ENCODE results near the gene TMEM117.
"Not testable (repeated sequence)": the region's sequence is repeated elsewhere in the genome, so short reads cannot be mapped to it uniquely, and the experiment has no call there.

TMEM117 gene

DNA sequence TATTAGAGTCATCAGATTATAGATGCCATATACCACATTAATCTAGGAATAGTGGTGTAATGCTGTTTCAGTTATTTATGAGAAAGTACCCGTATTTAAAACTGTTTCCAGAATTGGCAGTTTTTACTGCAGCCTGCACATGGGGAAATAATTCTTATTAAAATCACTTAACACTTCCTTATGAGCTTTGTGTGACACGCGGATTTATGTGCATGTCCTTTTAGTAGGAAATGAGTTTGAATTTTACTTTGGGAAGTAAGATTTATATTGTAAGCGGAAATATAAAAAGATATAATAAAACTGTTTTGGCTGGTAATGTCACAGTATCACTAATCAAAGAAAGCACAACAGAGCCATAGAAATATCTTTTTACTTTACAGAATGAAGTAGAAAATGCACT, 132.9 kb downstream of the TMEM117 start:
- DNase-seq, result no peak

DNA sequence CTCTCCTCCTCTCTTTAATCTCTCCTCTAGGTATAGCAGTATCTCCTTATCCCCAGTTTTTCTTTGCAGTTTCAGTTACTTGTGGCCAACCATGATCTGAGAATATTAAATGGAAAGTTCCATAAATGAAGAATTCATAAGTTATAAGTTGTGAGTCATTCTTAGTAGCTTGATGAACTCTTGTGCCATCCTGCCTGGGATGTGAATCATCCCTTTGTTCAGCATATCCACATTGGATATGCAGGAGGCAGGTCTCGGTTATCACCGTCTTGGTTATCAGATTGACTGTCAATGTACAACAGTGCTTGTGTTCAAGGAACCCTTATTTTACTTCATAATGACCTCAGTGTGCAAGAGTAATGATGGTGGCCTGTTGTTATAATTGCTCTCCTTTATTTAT, 134.0 kb downstream of the TMEM117 start:
- DNase-seq, result no peak

DNA sequence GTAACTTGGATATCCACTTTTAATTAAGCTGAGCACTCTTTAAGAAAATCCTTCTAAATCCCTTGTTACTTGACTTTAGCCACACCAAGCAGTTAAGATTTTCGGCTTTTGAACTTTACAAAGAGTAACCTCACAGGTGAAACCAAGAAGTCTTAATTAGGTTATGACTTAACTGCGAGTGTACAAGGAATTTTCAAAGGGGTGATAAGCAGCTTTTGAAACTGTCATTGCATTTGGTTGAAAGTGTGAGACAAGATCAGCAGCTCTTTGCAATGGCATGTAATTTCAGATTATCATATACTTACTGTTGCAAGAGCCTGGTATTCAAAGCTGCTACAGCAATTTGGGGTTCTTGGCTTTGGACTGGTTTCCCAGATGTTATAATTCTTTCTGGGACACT, 137.5 kb downstream of the TMEM117 start:
- no peak for DNase-seq

DNA sequence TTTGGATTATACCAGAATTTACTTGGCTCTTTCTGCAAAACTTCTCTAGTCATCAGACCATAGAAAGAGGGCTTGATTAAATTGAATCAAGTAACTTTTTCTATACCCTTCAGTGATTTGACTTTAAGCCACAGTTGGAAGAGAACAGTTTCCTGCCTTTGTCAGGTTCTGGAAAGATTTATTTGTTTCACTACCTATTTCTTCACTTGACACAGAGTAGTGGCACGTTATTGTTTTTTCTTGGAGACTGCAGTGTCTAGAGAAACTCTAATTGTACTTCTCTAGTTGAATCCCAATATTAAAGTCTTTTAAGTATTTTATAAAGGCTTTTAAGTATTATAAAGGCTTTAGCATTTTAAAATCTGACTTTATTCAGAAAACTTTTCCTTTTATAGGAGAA, 138.1 kb downstream of the TMEM117 start:
- no peak for DNase-seq

DNA sequence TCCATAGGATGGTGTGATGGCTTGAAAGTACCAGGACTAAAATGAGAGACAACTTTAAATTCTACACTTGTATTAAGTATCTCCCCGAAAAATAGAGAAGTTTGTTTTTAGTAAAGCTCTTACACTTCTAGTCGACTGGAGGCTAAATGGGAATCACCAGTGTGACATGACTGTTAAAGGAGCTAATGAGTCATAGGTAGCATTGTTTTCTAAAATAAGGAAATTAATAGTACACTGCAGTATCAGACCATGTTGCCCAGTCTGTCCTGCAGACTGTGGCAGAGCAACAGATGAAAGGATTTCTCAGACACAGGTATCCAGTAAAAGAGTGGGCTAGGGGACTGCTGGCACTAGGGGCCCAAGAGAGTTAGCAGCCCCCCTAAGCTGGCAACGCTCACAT, 140.1 kb downstream of the TMEM117 start:
- DNase-seq, result no peak

DNA sequence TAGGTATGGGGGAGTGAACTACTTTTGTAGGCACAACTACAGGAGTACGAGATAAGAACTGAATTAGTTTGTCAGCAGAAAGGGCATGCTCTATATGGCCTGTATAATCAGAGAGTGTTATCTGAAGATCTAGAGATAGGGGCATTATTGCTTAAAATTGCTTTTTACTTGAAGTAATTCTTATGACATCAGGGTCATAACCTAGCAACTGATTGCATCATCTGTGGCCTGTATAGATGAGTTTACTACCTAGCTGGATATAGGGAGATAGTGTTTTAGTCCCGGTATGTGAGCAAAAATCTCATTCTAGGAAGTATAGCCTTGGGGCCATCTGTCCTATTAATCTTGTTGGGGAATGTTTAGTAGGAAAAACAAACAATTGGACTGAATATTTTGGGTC, 142.7 kb downstream of the TMEM117 start:
- DNase-seq, result no peak

DNA sequence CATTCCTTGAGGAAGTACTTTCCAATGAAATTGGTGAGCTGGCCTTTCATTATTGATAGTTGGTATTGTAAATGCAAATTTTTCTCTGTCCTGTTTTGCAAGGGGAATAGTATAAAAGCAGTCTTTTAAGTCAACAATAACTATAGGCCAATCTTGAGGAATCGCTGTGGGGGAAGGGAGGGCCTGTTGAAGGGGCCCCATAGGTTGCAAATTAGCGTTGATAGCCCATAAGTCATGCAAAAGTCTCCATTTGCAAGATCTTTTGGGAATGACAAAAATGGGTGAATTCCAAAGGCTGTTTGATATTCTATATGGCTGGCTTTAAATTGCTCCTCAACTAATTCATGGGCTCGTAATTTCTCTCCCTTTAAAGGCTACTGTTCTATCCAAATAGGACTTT, 143.6 kb downstream of the TMEM117 start:
- no peak for DNase-seq

DNA sequence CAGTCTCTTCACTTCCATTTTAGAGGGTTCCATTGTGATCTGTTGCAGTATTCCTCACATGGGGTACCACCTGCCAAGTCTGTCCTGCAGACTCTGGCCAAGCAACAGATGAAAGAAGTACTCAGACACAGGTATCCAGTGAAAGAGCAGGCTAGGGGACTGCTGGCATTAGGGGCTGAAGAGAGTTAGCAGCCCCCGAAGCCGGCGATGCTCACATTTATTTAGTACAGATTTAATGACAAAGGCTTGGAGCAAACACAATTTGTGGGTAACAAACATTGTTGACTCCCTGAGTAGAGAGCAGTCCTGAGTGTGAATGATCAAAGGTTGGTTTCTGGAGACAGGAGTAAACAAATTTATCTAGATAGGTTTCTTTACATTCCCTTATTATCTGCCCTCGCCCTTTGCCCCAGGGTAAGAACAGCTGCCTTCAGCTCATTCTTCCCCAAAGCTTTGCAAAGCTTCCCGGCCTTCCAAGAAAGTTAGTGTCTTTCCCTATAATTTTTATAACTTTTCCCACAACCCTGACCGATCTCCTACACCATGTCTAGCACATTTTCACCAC, 144.8 kb downstream of the TMEM117 start:
- DNase-seq, result no peak

DNA sequence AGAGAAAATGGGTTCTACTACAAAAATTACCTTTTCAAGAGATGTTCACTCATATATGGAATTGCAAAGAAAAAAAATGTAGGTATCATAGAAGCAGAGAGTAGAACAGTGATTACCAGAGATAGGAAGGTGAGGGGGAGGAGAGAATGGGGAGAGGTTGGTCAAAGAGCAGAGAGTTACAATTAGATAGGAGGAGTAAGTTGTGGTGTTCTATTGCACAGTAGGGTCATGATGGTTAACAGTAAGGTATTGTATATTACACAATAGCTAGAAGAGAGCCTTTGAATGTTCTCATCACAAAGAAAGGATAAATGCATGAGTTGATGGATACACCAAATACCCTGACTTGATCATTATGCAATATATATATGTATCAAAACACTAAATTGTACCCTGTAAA, 145.8 kb downstream of the TMEM117 start:
- DNase-seq, result no peak

DNA sequence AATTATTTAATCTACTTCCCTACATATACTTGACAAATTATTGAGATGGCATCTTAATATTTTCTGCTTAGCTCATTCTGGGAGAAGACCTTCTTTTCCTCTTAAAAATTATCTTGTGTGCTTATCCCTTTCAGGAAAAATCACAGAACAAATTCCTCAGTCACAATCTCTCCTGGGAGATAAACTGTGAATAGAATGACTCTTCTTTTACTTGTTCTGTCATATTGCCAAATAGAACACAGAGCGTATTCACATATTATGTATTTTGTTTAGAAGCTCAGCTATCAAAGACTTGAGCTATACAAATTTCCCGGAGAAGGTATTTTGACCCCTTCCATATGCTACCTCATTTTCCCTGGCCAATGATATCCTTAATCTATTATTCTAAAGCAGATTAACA, 146.7 kb downstream of the TMEM117 start:
- DNase-seq, result no peak

DNA sequence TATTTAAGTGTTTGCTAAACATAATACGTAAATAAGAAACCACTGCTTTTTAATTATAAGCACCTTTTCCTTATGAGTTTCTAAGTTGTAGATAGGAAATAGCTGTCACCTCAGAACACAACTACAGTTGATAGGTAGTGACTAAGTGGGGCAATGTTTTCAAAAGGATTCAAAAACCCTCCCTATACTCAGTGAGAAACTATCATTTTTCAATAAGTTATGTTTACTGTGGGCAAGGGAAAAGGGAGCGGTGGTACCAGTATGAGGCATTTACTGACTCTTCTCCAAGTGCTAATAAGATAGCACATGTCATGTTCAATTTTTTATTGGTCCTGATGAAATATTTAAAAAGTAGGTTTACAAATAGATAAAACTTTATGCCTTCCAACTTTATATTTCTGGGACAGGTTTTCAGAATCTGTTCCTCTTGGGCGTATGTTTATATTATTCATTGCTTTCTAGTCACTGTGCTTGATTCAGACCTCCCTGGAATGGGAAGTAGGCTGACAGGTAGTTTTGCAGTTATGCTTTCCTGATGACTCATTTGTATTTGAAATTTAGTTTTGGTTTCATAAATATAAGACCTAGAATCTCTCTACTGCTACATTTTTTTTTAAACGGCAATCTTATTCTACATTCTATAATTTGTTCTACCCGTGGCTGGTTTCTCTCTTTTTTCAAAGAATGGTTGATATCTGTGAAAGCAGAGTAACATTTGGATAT, 153.1 kb downstream of the TMEM117 start:
- DNase-seq, result no peak

DNA sequence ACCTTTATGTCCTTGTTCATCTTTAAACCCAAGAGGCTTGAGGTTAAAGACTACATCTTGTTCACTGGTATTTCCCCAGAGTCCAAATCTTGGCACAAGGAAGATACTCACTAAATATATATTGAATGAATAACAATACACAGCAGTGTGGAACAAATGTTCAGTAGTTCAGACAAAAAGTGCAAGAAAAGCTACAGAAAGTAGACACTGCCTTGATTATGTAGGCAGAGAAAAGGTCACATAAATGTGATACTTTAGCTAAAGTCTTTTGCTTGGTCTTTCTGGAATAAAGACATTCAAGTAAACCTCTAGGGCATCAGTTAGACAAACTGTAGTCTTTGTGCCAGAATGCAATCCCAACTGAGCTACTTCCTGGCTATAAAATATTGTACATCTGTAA, 157.0 kb downstream of the TMEM117 start:
- no peak for DNase-seq

DNA sequence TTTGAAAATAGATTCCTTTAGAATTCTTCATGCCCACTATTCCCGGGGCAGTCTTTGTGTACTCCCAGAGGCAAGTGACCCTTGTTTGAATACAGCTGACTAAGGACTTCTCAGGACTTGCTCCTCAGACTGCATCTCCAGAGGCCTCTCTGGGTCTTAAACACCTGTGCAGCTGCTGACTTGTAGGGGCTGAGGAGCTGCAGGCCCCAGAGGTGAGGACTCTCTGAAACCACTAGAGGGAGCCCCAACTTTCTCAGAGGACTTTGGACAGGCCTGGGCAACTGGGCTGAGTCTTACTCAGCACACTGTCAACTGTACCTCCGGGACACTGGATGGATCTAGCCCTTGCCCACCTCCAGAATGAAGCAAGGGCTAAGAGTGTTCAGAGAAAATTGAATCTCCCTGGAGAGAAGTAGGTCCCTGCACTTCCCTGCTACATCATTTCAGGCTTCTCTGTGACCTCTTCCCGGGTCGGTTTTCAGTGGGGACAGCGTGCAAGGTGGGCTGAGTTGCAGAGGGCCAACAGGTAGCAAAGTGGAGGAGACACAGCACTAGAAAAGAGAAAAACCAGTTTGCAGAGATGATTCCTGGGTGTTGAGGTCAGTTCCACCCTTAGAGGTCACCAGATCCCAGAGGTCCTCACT, 164.6 kb downstream of the TMEM117 start:
- DNase-seq, result no peak

DNA sequence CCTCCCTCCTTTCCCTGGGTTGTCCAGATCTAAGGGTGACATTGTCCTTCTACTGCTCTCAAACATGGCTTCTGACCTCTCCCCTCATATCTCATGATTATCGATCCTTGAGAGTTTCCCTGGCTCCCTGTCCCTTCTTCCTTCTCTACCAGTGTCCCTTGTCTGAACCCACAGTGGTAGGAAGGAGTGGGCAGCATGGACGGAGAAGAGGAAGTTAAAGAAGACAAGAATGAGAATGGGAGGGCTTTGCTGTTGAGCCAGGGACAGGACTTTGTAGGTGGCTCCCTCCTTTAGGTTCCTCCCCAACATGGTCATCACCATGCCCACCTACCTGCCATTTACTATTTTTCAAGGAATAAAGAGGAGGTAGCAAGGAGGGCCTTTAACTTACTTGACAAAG, 166.7 kb downstream of the TMEM117 start:
- no peak for DNase-seq

DNA sequence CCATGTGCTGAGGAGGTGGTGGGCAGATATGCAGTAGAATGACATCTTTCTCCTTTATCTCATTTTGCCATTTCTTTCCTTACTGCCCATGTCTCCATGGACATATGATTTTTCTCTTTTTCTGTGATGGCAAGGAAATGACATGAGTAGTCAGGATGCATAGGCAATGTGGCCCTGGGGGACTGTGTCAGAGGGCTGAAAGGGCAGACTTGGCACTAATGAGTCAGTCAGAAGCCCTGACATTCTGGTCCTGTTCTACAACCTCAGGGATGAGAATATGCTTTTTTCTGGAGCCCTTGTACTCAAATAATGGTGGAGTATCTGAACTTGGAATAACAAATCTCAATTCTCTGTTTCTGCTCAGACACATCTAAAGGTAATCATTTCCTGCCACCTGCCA, 167.8 kb downstream of the TMEM117 start:
- no peak for DNase-seq

DNA sequence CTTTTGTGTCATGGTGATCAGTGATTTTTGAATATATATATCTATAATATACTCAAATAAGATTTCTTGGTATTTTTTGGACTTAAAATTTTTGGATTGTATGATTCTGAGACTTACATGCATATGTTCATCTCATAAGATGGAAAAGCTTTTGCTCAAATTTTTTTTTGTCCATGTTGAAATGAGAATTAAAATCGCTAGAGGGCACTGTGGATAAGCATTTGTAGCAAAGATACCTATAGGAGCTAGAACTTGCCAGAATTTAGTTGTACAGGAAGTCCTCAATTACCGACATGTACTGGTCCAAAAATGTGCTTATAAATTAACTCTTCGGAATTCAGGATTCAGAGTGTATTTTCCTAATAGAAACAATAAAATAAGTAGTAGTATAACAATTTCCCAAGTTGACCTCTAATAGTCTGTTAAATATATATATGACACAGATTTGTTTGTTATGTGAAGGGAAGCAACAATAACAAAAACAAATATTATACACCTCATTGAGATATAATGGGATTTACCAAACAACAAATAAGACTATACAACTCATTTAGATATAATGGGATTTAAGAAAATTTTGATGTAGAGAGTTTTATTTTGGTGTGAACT, 179.6 kb downstream of the TMEM117 start:
- peak; percentile 4 for DNase-seq

DNA sequence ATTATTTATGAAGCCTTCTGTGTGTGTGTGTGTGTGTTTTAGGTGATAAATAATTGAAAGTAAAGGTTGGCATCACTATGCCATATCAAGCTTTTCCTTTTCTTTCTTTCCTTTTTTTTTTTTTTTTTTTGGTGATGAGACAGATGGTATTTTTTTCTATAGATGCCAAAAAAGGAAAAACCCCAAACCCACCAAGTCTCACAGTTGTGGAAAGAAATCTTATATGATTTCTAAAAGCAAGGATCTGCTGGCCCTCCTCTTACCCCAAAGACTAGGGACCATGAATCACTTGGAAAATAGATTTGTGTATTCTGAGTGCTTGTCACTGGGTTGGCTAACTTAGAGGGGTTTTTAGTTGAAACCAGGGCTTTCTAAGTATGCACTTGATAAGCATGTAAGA, 181.3 kb downstream of the TMEM117 start:
- no peak for DNase-seq

DNA sequence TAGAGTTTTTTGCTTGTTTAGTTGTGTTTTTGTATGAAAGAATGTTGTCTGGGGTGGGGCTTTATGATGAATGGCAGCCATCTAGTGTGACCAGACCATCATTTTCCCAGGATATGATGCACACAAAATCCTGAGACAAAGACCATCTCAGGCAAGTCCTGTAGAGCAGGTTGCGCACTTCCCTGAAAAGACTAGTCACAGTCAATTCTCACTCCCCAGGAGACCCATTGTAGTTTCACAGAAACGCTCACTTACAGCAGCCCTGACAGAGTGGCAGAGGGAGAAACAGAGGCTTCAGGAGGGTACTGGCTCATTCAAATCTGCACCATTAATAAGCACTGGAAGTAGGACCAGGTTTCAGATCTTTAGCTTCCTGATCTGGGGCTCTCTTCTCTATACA, 183.2 kb downstream of the TMEM117 start:
- DNase-seq, result no peak

DNA sequence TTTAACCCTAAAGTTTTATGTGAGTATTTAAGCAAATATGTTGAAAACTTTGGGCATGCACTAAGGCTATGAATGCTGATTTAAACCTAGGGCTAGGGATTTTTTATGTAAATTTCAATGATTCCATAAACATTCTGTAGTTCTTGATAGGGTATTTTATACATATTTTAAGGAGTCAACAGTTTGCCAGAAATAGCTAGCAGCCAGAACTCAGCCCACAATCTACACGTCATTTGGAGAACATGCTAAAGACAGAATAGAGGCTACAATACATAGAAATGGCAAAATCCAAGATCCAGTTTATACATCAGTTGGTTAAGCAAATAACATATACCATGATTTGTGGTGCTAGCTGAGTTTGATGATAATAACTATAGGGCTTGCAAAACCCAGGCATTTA, 184.7 kb downstream of the TMEM117 start:
- DNase-seq, result no peak

DNA sequence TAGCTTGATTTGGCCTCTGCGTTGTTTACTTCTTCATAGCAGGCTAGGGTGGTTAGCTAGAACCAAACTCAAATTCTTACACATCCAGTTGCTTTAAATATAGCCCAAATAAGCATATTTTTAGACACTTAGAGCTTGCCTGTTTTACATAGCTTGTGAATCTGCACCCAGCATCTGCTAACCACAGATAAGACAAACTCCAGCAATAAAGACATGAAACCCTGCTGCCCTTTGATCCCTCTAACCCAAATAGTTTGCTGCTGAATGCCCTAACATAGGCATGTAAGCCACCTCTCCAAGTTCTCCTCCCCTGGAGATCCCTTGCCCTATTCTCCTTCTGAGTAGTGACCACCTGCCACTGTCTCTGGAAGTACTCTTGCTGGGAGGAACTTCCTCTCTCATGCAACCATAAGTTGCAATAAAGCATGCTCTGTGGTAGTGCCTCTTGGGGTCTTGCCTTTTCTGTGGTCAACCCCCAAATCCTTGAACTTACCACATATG, 185.6 kb downstream of the TMEM117 start:
- DNase-seq, result no peak

DNA sequence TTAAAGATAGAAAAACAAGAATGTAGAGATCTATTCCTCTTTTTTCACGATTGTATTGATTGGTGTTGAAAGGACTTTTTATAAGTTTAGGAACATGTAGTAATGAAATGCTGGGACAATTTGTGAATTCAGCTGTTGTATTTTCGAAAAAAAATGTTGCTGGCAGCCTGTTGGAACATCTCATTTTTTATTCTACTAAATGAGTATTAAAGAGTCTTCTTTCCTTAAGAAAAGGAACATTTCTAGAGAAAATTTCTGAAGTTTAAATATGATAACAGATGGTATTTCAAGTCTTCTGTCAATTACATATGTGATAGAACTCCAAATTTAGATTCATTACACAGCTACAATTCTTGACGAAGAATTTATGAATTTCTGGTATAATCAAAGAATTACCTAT, 189.6 kb downstream of the TMEM117 start:
- no peak for DNase-seq

DNA sequence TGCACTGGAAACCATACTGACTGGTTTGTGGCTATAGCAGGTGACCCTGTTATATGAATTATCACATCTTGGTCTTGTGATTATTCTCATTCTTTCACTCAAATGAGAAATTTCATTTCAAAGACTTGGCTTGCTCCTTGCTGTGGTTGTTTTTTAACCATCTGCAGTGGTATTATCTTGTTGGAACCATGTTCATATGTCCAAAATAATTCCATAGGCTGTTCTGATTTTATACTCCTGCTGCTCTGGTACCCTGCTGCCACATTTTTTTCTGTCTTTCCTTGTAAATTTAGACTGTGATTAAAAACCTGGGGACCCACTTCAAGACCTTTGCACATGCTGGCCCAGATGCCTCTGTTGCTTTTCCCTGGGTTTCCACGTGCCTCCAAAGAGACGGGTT, 190.2 kb downstream of the TMEM117 start:
- DNase-seq, result no peak

DNA sequence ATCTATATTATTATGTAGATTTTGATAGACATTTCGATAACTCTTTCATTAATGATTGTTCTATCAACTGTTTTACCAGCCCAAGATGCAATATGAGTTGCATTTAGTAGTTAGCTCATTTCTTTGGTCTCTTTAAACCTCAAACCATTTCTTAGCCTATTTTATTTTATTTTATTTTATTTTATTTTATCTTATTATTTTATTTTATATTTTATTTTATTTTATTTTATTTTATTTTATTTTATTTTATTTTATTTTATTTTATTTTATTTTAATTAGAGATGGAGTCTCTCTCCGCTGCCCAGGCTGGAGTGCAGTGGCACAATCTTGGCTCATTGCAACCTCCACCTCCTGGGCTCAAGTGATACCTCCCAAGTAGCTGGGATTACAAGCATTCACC, 191.0 kb downstream of the TMEM117 start:
- not testable (repeated sequence) for DNase-seq

DNA sequence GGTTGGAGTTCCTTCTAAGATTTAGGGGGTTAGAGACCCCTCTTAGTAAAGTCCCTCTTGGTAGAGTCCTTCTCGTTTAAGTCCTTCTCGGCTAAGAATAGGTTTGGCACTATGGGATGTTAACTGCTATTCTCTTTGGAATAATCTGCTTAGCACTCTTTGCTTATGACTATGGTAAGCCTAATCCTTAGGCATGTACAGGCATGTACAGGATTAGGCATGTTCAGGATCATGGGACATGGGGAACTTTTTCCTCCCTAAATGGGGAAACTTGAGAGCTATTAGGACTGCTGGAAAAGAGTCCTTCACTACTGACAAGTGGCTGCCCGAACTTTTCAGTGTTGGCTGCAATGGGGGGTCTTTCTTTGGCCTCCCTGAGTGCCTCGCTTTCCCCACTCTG, 193.3 kb downstream of the TMEM117 start:
- no peak for DNase-seq
